ENCODE data around the gene MT1M. TPM values are rescaled to one million over a fixed set of nuclear protein-coding genes. Genes with fewer than 3 reads are reported as not detected.
A peak's percentile ranks its signal among the peaks of the same experiment; 100 is the strongest.

The MT1M gene
- total RNA-seq, 3 donors from 2014 or later (not counting 1 experiment from before 2014, with no cell fraction given), result not detected

DNA sequence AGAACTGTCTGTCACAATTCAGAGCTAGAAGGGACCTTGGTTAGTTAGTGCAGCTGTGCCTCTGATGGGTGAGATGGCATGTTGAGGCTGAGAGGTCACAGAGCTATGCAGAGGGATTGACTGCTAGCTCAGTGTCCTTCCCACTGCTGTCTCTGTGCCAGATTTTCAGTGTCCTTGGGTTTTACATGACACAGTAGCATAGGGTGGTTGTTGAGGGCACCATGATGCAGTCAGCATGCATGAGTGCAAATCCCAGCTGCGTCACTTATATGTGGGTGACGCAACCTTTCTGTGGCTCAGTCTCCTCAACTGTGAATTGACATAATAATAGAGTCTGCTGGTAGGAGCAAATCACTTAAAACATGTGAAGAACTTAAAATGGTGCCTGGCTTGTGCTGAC lies 8.7 kb downstream of the MT1M start:
- TF ChIP-seq, protein P1, sequence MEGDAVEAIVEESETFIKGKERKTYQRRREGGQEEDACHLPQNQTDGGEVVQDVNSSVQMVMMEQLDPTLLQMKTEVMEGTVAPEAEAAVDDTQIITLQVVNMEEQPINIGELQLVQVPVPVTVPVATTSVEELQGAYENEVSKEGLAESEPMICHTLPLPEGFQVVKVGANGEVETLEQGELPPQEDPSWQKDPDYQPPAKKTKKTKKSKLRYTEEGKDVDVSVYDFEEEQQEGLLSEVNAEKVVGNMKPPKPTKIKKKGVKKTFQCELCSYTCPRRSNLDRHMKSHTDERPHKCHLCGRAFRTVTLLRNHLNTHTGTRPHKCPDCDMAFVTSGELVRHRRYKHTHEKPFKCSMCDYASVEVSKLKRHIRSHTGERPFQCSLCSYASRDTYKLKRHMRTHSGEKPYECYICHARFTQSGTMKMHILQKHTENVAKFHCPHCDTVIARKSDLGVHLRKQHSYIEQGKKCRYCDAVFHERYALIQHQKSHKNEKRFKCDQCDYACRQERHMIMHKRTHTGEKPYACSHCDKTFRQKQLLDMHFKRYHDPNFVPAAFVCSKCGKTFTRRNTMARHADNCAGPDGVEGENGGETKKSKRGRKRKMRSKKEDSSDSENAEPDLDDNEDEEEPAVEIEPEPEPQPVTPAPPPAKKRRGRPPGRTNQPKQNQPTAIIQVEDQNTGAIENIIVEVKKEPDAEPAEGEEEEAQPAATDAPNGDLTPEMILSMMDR (IDR thresholded peaks at IDR 0.05), result no peak
- Histone ChIP-seq H3K27me3 (ENCODE audit: control insufficient read depth, insufficient read depth, low read length) (peaks cover 28% of the 10 kb centered on the region), H3K4me3 (ENCODE audit: low read length) (no peak overlapping the region), H3K9me3 (ENCODE audit: control insufficient read depth, insufficient read depth, low read length) (no peaks in the 10 kb centered on the region), H3K4me1 (ENCODE audit: control insufficient read depth, insufficient read depth, low read length) (peaks cover 26% of the 10 kb centered on the region), H3K36me3 (ENCODE audit: control insufficient read depth, insufficient read depth, low read length) (no peaks in the 10 kb centered on the region), H3K27ac (ENCODE audit: low read length) (no peak overlapping the region)
- 92% methylated on average over 2 of the region's 2 CpGs for WGBS (ENCODE audit: insufficient coverage)
- H3K27ac Mint-ChIP-seq, result no peak overlapping the region
- intact Hi-C loops (cut with micrococcal nuclease), result no loop called here
- peaks cover 21 to 22% of the 10 kb centered on the region in 2 donors for H3K4me1 Mint-ChIP-seq
- H3K27me3 Mint-ChIP-seq (ENCODE audit: low read depth in 2 of 2), result peaks cover 61 to 68% of the 10 kb centered on the region in 2 donors
- DNase-seq (no peak), ATAC-seq (no peak)
- H3K4me3 Mint-ChIP-seq, result no peak overlapping the region
- H3K9me3 Mint-ChIP-seq, result no peaks in the 10 kb centered on the region
- H3K36me3 Mint-ChIP-seq, result no peaks in the 10 kb centered on the region

- H3K27me3 ChIP-seq (ENCODE audit: control insufficient read depth, insufficient read depth, low read length), result peaks cover 19% of the 10 kb centered on the region
- intact Hi-C loops (cut with micrococcal nuclease), result no loop called here
- Mint-ChIP-seq H3K36me3 (no peaks in the 10 kb centered on the region), H3K27ac (no peak overlapping the region), H3K27me3 (ENCODE audit: low read depth in 2 of 2) (peaks cover 53 to 64% of the 10 kb centered on the region in 2 donors), H3K4me1 (peaks cover 16 to 21% of the 10 kb centered on the region in 2 donors), H3K9me3 (no peaks in the 10 kb centered on the region), H3K4me3 (peak overlapping the region; percentile 74)
- ATAC-seq (peak; percentile 96 to 100 (median 100)), DNase-seq (peak; percentile 51 to 89)
- peaks cover 21% of the 10 kb centered on the region for H3K4me1 ChIP-seq (ENCODE audit: control insufficient read depth, insufficient read depth, low read length)
- H3K4me3 ChIP-seq (ENCODE audit: low read length), result peak overlapping the region; percentile 19
- H3K9me3 ChIP-seq (ENCODE audit: control insufficient read depth, insufficient read depth, low read length), result no peaks in the 10 kb centered on the region
- TF ChIP-seq, protein P1 (IDR thresholded peaks at IDR 0.05), result no peak
- H3K27ac ChIP-seq (ENCODE audit: low read length), result no peak overlapping the region
- no peaks in the 10 kb centered on the region for H3K36me3 ChIP-seq (ENCODE audit: control insufficient read depth, insufficient read depth, low read length)
- 6% methylated on average over 42 of the region's 42 CpGs for whole genome bisulfite sequencing (ENCODE audit: insufficient coverage)
These were observed 10.8 kb downstream of the MT1M start for GRCh38 chr16:56643080-56643778.

GRCh38 chr16:56643833-56644232 lies 11.4 kb downstream of the MT1M start:
- peaks cover 15% of the 10 kb centered on the region for H3K27me3 ChIP-seq (ENCODE audit: control insufficient read depth, insufficient read depth, low read length)
- intact Hi-C loops (cut with micrococcal nuclease), result no loop called here
- DNase-seq (no peak), ATAC-seq (no peak)
- no peaks in the 10 kb centered on the region for H3K36me3 Mint-ChIP-seq
- peaks cover 16 to 21% of the 10 kb centered on the region in 2 donors for H3K4me1 Mint-ChIP-seq
- no peak overlapping the region for H3K27ac ChIP-seq (ENCODE audit: low read length)
- peaks cover 53 to 66% of the 10 kb centered on the region in 2 donors for H3K27me3 Mint-ChIP-seq (ENCODE audit: low read depth in 2 of 2)
- H3K9me3 ChIP-seq (ENCODE audit: control insufficient read depth, insufficient read depth, low read length), result no peaks in the 10 kb centered on the region
- WGBS (ENCODE audit: insufficient coverage), result 44% methylated on average over 5 of the region's 5 CpGs
- H3K4me3 Mint-ChIP-seq, result peak overlapping the region; percentile 74
- H3K4me1 ChIP-seq (ENCODE audit: control insufficient read depth, insufficient read depth, low read length), result peaks cover 18% of the 10 kb centered on the region
- H3K9me3 Mint-ChIP-seq, result no peaks in the 10 kb centered on the region
- TF ChIP-seq, protein P1 (IDR thresholded peaks at IDR 0.05), result no peak
- H3K4me3 ChIP-seq (ENCODE audit: low read length), result no peak overlapping the region
- H3K36me3 ChIP-seq (ENCODE audit: control insufficient read depth, insufficient read depth, low read length), result no peaks in the 10 kb centered on the region
- H3K27ac Mint-ChIP-seq, result no peak overlapping the region

GRCh38 chr16:56645311-56645710 lies 12.9 kb downstream of the MT1M start:
- Mint-ChIP-seq H3K4me3 (no peak overlapping the region), H3K4me1 (peaks cover 16 to 21% of the 10 kb centered on the region in 2 donors), H3K27ac (no peak overlapping the region), H3K27me3 (ENCODE audit: low read depth in 2 of 2) (peaks cover 46 to 59% of the 10 kb centered on the region in 2 donors), H3K36me3 (no peaks in the 10 kb centered on the region), H3K9me3 (no peaks in the 10 kb centered on the region)
- Histone ChIP-seq H3K36me3 (ENCODE audit: control insufficient read depth, insufficient read depth, low read length) (no peaks in the 10 kb centered on the region), H3K4me3 (ENCODE audit: low read length) (no peak overlapping the region), H3K9me3 (ENCODE audit: control insufficient read depth, insufficient read depth, low read length) (no peaks in the 10 kb centered on the region), H3K27ac (ENCODE audit: low read length) (no peak overlapping the region), H3K4me1 (ENCODE audit: control insufficient read depth, insufficient read depth, low read length) (peaks cover 18% of the 10 kb centered on the region), H3K27me3 (ENCODE audit: control insufficient read depth, insufficient read depth, low read length) (peaks cover 9% of the 10 kb centered on the region)
- ATAC-seq (no peak), DNase-seq (no peak)
- WGBS (ENCODE audit: insufficient coverage), result 86% methylated on average over 1 of the region's 1 CpG
- intact Hi-C loops (cut with micrococcal nuclease), result no loop called here
- TF ChIP-seq, protein P1 (IDR thresholded peaks at IDR 0.05), result no peak

All from natural killer cell (primary cell).